CMK (cell line): ENCODE measurements around the gene BGN.

Experiments used
- DNase-seq: peaks from one replicate; pipeline ENCODE4 v3.0.0-alpha.2; 2010; ENCODE audit warnings: low read depth

BGN gene

GRCh38 chrX:153494541-153495361 is at the start of gene BGN:
BGN (plus strand) TSS chrX:153494980; CDS start chrX:153504632, 9,652 bp downstream.
- DNase-seq, result no peak

- DNase-seq, result no peak
Observed at GRCh38 chrX:153445106-153445855, 49.5 kb upstream of the BGN start.

GRCh38 chrX:153445856-153446635 is 48.7 kb upstream of the BGN start, which contains the start of gene TREX2:
TREX2 (minus strand) TSS chrX:153446056; CDS start chrX:153445430, 626 bp downstream.
- DNase-seq, result no peak

GRCh38 chrX:153446636-153446936 is 48.2 kb upstream of the BGN start:
- no peak for DNase-seq

GRCh38 chrX:153446950-153447580 is 47.7 kb upstream of the BGN start:
- DNase-seq, result no peak

- DNase-seq, result no peak
Observed at GRCh38 chrX:153447581-153447960, 47.2 kb upstream of the BGN start.

- no peak for DNase-seq
Observed at GRCh38 chrX:153448556-153449367, 46.0 kb upstream of the BGN start.

GRCh38 chrX:153449368-153450113 is 45.2 kb upstream of the BGN start:
- no peak for DNase-seq

- no peak for DNase-seq
Observed at GRCh38 chrX:153450114-153450948, 44.4 kb upstream of the BGN start.

GRCh38 chrX:153450949-153451277 is 43.9 kb upstream of the BGN start:
- no peak for DNase-seq

- no peak for DNase-seq
Observed at GRCh38 chrX:153454901-153455550, 39.8 kb upstream of the BGN start.

GRCh38 chrX:153455571-153455970 is 39.2 kb upstream of the BGN start:
- DNase-seq, result no peak

GRCh38 chrX:153456161-153456560 is 38.6 kb upstream of the BGN start:
- DNase-seq, result no peak

GRCh38 chrX:153456704-153457103 is 38.1 kb upstream of the BGN start:
- DNase-seq, result no peak

GRCh38 chrX:153457136-153457825 is 37.5 kb upstream of the BGN start:
- DNase-seq, result no peak

- no peak for DNase-seq
Observed at GRCh38 chrX:153457827-153458466, 36.8 kb upstream of the BGN start.

GRCh38 chrX:153458476-153458875 is 36.3 kb upstream of the BGN start:
- DNase-seq, result no peak

- no peak for DNase-seq
Observed at GRCh38 chrX:153459986-153460385, 34.8 kb upstream of the BGN start.
